ENCODE data around the gene LKAAEAR1. TPM values are rescaled to one million over a fixed set of nuclear protein-coding genes. Genes with fewer than 3 reads are reported as not detected.

Gene LKAAEAR1, protein sequence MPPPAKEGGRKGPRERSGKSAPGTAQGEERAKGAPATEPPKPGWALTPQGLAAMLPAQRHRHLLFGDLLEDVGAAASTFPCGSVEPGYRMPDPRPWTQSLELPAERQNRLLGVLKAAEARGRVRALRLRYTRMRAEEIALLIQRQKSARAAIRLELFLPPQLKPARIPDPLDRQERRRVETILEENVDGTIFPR
- not detected in 2 replicates for total RNA-seq

DNA sequence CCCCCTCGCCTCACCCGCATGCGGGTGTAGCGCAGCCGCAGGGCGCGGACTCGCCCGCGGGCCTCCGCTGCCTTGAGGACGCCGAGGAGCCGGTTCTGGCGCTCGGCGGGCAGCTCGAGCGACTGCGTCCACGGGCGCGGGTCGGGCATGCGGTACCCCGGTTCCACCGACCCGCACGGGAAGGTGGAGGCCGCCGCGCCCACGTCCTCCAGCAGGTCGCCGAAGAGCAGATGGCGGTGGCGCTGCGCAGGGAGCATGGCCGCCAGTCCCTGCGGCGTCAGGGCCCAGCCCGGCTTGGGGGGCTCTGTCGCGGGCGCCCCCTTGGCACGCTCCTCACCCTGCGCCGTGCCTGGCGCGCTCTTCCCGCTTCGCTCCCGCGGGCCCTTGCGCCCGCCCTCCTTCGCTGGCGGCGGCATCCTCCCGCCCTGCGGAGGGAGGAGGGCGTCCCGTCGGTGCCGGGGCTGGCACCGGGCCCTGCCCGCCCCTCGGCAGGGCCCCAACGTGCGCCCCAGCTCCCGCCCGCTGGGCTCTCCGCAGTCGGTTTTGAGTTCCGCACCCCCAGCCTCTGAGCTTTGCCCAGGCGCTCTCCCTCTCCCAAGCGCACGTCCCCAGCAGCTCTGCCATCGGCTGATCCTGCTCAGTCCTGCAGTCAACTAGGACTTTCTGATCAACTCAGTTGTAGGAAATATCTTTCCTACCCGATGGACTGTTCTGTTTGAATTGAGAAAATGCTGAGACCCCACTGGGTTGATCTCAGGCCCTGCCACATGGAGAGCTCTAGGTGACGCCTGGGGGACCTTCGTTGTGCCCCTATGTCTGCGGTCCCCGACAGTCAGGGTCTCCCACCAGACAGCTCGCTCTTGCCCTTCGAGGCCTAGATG is at the start of gene LKAAEAR1:
Gene LKAAEAR1, minus strand, starts transcription at position 595 of the 881 bp plus-strand sequence. Its CDS starts 179 bp downstream, at position 416.

DNA sequence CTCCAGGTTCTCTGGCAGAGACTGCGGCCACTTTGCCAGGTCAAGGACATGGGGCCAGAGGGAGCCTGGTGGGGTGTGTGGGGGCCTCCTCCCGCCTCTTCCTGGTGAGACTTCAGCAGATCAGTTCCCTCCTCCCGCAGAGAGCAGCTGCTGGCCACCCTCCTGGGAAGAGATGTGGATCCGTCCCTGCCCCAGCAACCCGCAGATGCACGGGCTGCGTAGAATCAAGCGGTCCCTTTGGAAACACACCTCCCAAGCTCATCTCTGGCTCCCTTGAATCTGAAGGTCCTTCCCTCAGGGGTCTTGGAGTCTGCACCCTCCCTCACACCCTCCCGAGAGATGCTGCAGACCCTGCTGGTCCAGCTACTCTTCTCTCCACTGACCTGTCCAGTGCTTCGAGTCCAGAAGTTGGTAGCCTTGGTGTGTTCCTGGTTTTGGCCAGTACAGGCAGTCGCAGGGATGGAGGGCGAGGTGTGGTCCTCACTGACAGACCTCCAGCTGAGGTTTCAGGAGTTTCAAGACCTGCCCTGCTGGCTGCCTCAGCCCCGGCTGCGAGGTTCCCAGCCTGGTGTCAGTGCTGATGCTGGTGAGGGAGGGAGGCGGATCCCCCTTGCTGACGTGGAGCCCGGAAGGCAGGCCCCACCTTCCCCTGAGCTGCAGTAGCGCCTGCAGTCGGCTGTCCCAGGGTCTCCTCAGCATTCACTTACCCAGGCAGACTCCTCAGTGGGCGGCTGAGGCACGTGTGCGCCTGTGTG is 23.0 kb upstream of the LKAAEAR1 start, which contains the start of gene NPBWR2:
Gene NPBWR2, minus strand, starts transcription at position 585 of the 755 bp plus-strand sequence. CDS start 734 bp downstream, outside the sequence.

GRCh38 chr20:64080013-64080812 is 4.0 kb downstream of the LKAAEAR1 start, which contains the start of gene OPRL1:
TSS of gene OPRL1 (plus strand) at chr20:64080082. CDS start at chr20:64092721, 12,639 bp downstream.

DNA sequence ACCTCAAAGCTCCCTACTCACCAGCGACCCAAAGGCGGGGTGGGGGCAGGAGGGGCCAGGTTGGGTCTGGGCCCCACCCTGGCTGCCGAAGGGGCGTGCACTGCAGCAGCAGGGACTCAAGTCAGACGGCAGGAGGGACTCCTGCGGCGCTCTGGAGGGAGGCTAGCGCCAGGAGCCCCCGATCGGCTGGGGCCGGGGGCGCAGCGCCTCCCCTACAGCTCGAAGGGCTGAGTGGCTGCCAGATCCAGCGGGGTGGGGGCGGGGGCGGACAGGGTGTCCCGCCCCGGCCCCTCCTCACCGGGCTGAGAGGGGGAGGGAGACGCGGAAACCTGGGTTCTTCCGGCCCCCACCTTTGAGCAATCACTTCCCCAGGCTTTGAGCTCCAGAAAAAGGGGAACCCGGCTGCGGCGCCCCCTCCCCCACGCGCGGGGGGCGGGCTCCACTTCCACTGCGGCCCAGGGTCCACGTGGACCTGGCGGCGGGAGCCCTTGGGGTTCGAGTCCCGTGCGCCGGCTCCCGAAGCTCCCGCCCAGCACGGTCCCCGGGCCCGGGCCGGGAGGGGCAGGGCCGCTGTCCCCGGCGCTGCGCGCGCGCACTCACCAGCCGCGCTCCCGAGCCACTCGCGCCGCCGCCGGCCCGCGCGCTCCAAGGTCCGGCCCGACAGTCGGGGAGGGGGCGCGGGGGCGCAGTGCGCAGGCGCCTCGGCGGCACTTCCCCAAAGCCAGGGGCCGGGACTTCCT is 4.8 kb downstream of the LKAAEAR1 start, which contains the start of gene RGS19:
Gene RGS19, minus strand, starts transcription at position 246 of the 740 bp plus-strand sequence. CDS start 2,632 bp downstream, outside the sequence.

DNA sequence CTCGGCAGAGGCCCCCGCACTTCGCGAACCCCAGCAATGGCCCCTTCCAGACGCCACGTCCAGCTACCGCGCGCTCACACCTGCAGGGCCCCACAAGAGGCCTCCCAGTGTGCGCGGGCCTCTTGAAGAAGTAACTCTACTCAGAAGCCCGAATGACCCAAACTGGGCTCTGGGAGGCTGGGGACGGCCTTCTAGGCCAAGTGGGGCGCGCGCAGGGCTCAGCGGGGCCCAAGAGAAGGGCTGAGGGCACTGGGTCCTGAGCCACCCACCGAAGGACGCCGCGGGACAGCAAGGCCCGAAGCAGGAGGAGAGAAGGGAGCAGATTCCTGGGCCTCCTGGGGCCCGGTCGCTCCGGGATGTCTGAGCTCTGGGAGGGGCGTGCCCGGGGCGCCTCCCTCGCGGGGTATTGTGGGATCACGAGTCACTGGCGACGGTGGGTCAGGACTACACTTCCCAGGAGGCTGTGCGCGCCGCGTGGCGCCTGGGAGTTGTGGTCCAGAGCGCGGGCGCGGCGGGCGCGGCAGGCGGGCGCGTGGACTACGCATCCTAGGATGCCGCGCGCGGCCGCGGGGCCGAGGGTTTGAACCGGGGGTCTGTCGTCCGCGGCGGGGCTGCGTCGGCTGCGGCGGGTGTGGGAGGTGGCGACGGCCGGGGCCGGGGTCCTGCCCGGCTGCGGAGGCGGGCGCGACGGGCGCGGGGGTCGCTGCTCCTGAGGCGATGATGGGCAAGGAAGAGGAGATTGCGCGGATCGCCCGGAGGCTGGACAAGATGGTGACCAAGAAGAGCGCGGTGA is 21.4 kb downstream of the LKAAEAR1 start, which contains the start of gene TCEA2:
Gene TCEA2, plus strand, starts transcription at position 603 of the 793 bp plus-strand sequence. Its CDS starts 115 bp downstream, at position 718.

DNA sequence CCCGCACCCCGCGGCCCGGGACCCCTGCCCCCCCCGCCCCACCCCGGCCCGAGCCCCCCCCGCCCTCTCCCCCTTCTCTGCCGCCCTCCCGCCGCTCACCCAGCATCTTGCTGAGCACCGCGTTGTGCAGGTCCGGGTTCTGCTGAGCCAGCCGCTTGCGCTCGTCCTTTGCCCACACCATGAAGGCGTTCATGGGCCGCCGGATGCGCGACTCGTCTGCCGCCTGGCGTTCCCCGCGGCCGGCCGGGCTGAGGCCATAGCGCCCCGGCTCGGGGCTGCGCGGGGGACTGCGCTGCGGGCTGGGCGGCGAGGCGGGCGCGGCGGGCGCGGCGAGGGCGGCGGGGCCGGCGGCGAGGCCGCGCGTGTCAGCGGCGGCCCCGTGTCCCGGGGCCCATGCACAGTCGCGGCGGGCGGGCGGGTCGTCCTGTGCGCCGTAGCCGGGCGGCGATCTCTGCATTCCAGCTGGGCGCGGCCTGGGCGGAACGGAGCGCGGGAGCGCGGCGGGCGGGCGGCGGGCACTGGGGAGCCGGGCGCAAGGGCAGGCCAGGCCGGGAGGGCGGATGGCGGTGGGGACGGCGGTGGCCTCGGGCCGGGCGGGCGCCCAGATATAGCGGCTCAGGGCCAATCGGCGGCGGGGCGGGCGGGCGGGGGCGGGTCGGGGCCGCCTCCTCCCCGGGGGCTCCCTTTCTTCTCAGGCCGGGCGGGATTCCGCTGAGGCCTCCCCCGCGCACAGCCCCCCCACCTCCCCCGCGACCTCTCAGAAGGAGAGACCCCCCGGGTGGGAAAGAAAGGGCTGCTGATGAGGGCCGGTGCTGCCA is 34.9 kb downstream of the LKAAEAR1 start, which contains the start of gene SOX18:
Gene SOX18, minus strand, starts transcription at position 580 of the 818 bp plus-strand sequence. Its CDS starts 123 bp downstream, at position 457.

GRCh38 chr20:64035933-64036345 is 48.3 kb downstream of the LKAAEAR1 start, which contains the start of gene C20orf204:
TSS of gene C20orf204 (plus strand) at chr20:64036182. CDS start at chr20:64036324, 142 bp downstream.

Other genes with a start within 250 kb of the LKAAEAR1 start
- gene ABHD16B, start 222.9 kb downstream of the LKAAEAR1 start, total RNA-seq = not detected in 2 replicates
- gene TPD52L2, start 219.1 kb downstream of the LKAAEAR1 start, total RNA-seq = 101 and 131 TPM in 2 replicates
- 82.5 and 84.7 TPM in 2 replicates for gene DNAJC5, start 189.3 kb downstream of the LKAAEAR1 start, total RNA-seq
- 25.3 and 29.2 TPM in 2 replicates for gene UCKL1, start 128.0 kb downstream of the LKAAEAR1 start, total RNA-seq
- gene ZNF512B, start 114.5 kb downstream of the LKAAEAR1 start, total RNA-seq = 9.9 and 10.3 TPM in 2 replicates
- 1.8 and 2.2 TPM in 2 replicates for gene SAMD10, start 104.8 kb downstream of the LKAAEAR1 start, total RNA-seq
- 76.2 and 81.9 TPM in 2 replicates for gene PRPF6, start 103.3 kb downstream of the LKAAEAR1 start, total RNA-seq
- 1.9 TPM in 2 replicates for gene C20orf204, start 48.2 kb downstream of the LKAAEAR1 start, total RNA-seq
- gene SOX18, start 34.8 kb downstream of the LKAAEAR1 start, total RNA-seq = 16.0 and 23.7 TPM in 2 replicates
- 25.1 and 39.3 TPM in 2 replicates for gene TCEA2, start 21.2 kb downstream of the LKAAEAR1 start, total RNA-seq
- 17.0 and 17.5 TPM in 2 replicates for gene RGS19, start 4.9 kb downstream of the LKAAEAR1 start, total RNA-seq
- 1.3 and 2.6 TPM in 2 replicates for gene OPRL1, start 4.3 kb downstream of the LKAAEAR1 start, total RNA-seq
- gene NPBWR2, start 23.2 kb upstream of the LKAAEAR1 start, total RNA-seq = not detected in 2 replicates
- gene MYT1, start 80.1 kb upstream of the LKAAEAR1 start, total RNA-seq = not detected in 2 replicates
- 32.5 and 41.4 TPM in 2 replicates for gene PCMTD2, start 171.3 kb upstream of the LKAAEAR1 start, total RNA-seq

All from endothelial cell of coronary artery (primary cell).